ENCODE results near the gene PAX8.

The PAX8 gene

GRCh38 chr2:113221846-113222245, 56.9 kb downstream of the PAX8 start:
- Histone ChIP-seq H3K4me3 (replicated peaks; ENCODE audit: insufficient read depth, low read length) (no peak overlapping the region), H3K27me3 (ENCODE audit: insufficient read depth, poor library complexity, severe bottlenecking) (no peaks in the 10 kb centered on the region), H3K27ac (replicated peaks) (no peak overlapping the region)
- DNase-seq (ENCODE audit: low read depth in 1 of 2, low spot score in 1 of 2) = no peak
- no peak for TF ChIP-seq GABPA (IDR thresholded peaks at IDR 0.05; ENCODE audit: low read depth)
- no peak for TF ChIP-seq REST (IDR thresholded peaks at IDR 0.05; ENCODE audit: insufficient replicate concordance, low read depth)
- TF ChIP-seq CTCF (IDR thresholded peaks at IDR 0.05; ENCODE audit: insufficient read depth, low read length) = no peak
- TF ChIP-seq SPI1 (IDR thresholded peaks at IDR 0.05; ENCODE audit: borderline replicate concordance, low read depth) = no peak
- TF ChIP-seq POLR2AphosphoS5 (IDR thresholded peaks at IDR 0.05; ENCODE audit: low read depth) = no peak

GRCh38 chr2:113220970-113221708, 57.6 kb downstream of the PAX8 start:
- no peak for DNase-seq (ENCODE audit: low read depth in 1 of 2, low spot score in 1 of 2)
- Histone ChIP-seq H3K27ac (replicated peaks) (no peak overlapping the region), H3K4me3 (replicated peaks; ENCODE audit: insufficient read depth, low read length) (no peak overlapping the region), H3K27me3 (ENCODE audit: insufficient read depth, poor library complexity, severe bottlenecking) (no peaks in the 10 kb centered on the region)
- TF ChIP-seq SPI1 (IDR thresholded peaks at IDR 0.05; ENCODE audit: borderline replicate concordance, low read depth) (no peak), POLR2AphosphoS5 (IDR thresholded peaks at IDR 0.05; ENCODE audit: low read depth) (no peak), GABPA (IDR thresholded peaks at IDR 0.05; ENCODE audit: low read depth) (no peak), CTCF (IDR thresholded peaks at IDR 0.05; ENCODE audit: insufficient read depth, low read length) (no peak), REST (IDR thresholded peaks at IDR 0.05; ENCODE audit: insufficient replicate concordance, low read depth) (no peak)

- Histone ChIP-seq H3K4me3 (replicated peaks; ENCODE audit: insufficient read depth, low read length) (no peak overlapping the region), H3K27me3 (ENCODE audit: insufficient read depth, poor library complexity, severe bottlenecking) (no peaks in the 10 kb centered on the region), H3K27ac (replicated peaks) (peak overlapping the region; percentile 32; the same call in 1 of the 2 replicates)
- peak in 1 of 2 experiments; percentile 81 for DNase-seq (ENCODE audit: low read depth in 1 of 2, low spot score in 1 of 2)
- TF ChIP-seq SPI1 (IDR thresholded peaks at IDR 0.05; ENCODE audit: borderline replicate concordance, low read depth) = peak; percentile 48; the same call in 1 of the 2 replicates
- TF ChIP-seq REST (IDR thresholded peaks at IDR 0.05; ENCODE audit: insufficient replicate concordance, low read depth) = no peak
Observed at GRCh38 chr2:113219889-113220641, 58.7 kb downstream of the PAX8 start.
